Natural killer cell treated with Interleukin-12 subunit alpha and Interleukin-12 subunit beta and Interleukin-15 and Interleukin-18, amount 100 ng/mL, for 72 hours (primary cell): ENCODE data around the gene NFX1. TPM values are rescaled to one million over a fixed set of nuclear protein-coding genes. Genes with fewer than 3 reads are reported as not detected.

Source experiments
- ATAC-seq, 2 donors: fragments of 150-1000 bp; cut with Tn5 transposase in 1 of 2; sonication (Bioruptor Pico), chemical (Tn5 transposase) in 1 of 2; 2 replicates each; pipeline ENCODE4 v1.10.0; 2021
- DNase-seq: peaks from one replicate; pipeline ENCODE4 v3.0.0; 2022; ENCODE audit warnings: low spot score
- H3K27ac Mint-ChIP-seq, 2 donors: 1 replicate in 1 of 2; 2 replicates in 1 of 2; pipeline ENCODE4 v1.8.0; 2022; ENCODE audit warnings: mixed read lengths in 2 of 2, mild to moderate bottlenecking in 1 of 2, moderate library complexity in 1 of 2
- H3K27me3 Mint-ChIP-seq, 2 donors: 1 replicate in 1 of 2; 2 replicates in 1 of 2; pipeline ENCODE4 v1.8.0; 2022; ENCODE audit warnings: mixed read lengths in 2 of 2
- H3K36me3 Mint-ChIP-seq: one replicate; pipeline ENCODE4 v1.8.0; 2022; ENCODE audit warnings: mixed read lengths
- H3K4me1 Mint-ChIP-seq, 2 donors: 1 replicate in 1 of 2; 2 replicates in 1 of 2; pipeline ENCODE4 v1.8.0; 2022; ENCODE audit warnings: low read depth in 2 of 2, mixed read lengths in 2 of 2, mild to moderate bottlenecking in 1 of 2
- H3K4me3 Mint-ChIP-seq: one replicate; pipeline ENCODE4 v1.8.0; 2022; ENCODE audit warnings: mixed read lengths
- H3K9me3 Mint-ChIP-seq: 2 replicates; pipeline ENCODE4 v1.8.0; 2022; ENCODE audit warnings: mixed read lengths
- total RNA-seq, 2 donors: library from RNA; stranded (reverse); gene quantifications; one replicate each; pipeline ENCODE4 v1.2.3, GENCODE V29; 2022

NFX1 gene
- total RNA-seq, 2 donors from 2014 or later, result 41.6 to 57.9 TPM

- Mint-ChIP-seq H3K27me3 (no peaks in the 10 kb centered on the region), H3K36me3 (peaks cover 43% of the 10 kb centered on the region), H3K4me3 (no peak overlapping the region), H3K27ac (no peak overlapping the region), H3K9me3 (no peaks in the 10 kb centered on the region), H3K4me1 (peaks cover 0 to 5% of the 10 kb centered on the region in 2 donors)
- ATAC-seq (no peak), DNase-seq (no peak)
Observed at GRCh38 chr9:33256236-33256635, 34.1 kb upstream of the NFX1 start.

GRCh38 chr9:33257276-33257675 is 33.0 kb upstream of the NFX1 start:
- no peaks in the 10 kb centered on the region for H3K9me3 Mint-ChIP-seq
- ATAC-seq, result no peak
- H3K27me3 Mint-ChIP-seq, result no peaks in the 10 kb centered on the region
- H3K4me3 Mint-ChIP-seq, result no peak overlapping the region
- H3K36me3 Mint-ChIP-seq, result peaks cover 43% of the 10 kb centered on the region
- H3K4me1 Mint-ChIP-seq, result peaks cover 0 to 5% of the 10 kb centered on the region in 2 donors
- no peak overlapping the region for H3K27ac Mint-ChIP-seq
- DNase-seq, result no peak

DNA sequence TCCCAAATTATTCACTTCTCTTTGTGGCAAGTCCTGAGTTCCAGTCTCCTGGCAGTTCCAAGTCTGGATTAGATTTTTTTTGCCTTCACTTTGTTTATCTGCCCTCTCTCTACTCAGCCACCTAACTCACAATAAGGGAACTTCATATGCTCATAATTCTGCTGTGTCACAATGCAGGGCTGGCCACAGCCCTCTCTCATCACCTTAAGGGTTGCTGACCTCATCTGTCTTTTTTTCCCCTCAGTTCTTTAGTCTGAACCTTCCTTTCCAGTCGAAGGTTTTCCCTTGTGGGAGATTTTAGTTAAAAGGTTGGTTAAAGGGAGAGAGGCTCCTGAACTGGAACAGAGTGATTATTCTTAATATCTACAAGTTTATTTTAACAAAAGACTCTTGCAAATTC is 29.9 kb upstream of the NFX1 start:
- ATAC-seq (no peak), DNase-seq (no peak)
- Mint-ChIP-seq H3K9me3 (no peaks in the 10 kb centered on the region), H3K4me1 (peaks cover 20 to 25% of the 10 kb centered on the region in 2 donors), H3K27me3 (no peaks in the 10 kb centered on the region), H3K27ac (no peak overlapping the region), H3K36me3 (peaks cover 52% of the 10 kb centered on the region), H3K4me3 (no peak overlapping the region)

- Mint-ChIP-seq H3K4me1 (peaks cover 37 to 46% of the 10 kb centered on the region in 2 donors), H3K27ac (peak overlapping the region; percentile 95 to 98), H3K4me3 (peak overlapping the region; percentile 99), H3K36me3 (peaks cover 51% of the 10 kb centered on the region), H3K27me3 (no peaks in the 10 kb centered on the region), H3K9me3 (no peaks in the 10 kb centered on the region)
- DNase-seq (no peak), ATAC-seq (no peak)
Observed at GRCh38 chr9:33263131-33264002, 26.9 kb upstream of the NFX1 start.

DNA sequence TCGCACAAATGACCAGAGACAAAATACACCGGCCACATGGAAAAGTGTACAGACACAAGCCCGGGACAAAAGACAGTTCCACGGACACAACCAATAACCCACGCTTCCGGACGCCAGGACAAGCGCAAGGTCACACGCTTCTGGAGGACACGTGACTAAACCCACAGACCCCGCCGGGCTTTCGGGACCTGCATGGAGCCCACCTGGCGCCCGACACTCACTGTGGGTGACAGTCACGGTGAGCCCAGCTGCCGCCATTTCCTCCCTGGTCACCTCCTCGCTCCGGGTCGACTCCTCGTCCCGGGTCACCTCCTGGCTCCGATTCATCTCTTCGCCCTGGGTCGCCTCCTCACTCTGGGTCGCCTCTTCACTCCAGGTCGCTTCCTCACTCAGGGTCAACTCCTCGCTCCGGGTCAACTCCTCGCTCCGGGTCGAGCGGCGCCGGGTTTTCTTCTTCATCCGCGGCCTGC is 26.3 kb upstream of the NFX1 start:
- peak; percentile 70 for DNase-seq
- Mint-ChIP-seq H3K36me3 (peaks cover 45% of the 10 kb centered on the region), H3K27ac (peak overlapping the region; percentile 95 to 98), H3K4me1 (peaks cover 37 to 46% of the 10 kb centered on the region in 2 donors), H3K9me3 (no peaks in the 10 kb centered on the region), H3K27me3 (no peaks in the 10 kb centered on the region), H3K4me3 (peak overlapping the region; percentile 99)
- peak; percentile 0 to 24 for ATAC-seq

- no peaks in the 10 kb centered on the region for H3K9me3 Mint-ChIP-seq
- H3K4me3 Mint-ChIP-seq, result peak within 1 kb of the TSS; percentile 99
- H3K36me3 Mint-ChIP-seq, result peaks cover 42% of the 10 kb centered on the region
- ATAC-seq (peak; percentile 97 to 98), DNase-seq (peak; percentile 99)
- peaks cover 37 to 46% of the 10 kb centered on the region in 2 donors for H3K4me1 Mint-ChIP-seq
- no peaks in the 10 kb centered on the region for H3K27me3 Mint-ChIP-seq
- peak within 1 kb of the TSS; percentile 95 to 98 for H3K27ac Mint-ChIP-seq
Observed at GRCh38 chr9:33264473-33265177, 25.7 kb upstream of the NFX1 start, which contains the start of the genes BAG1 and CHMP5. TSS of gene BAG1 (minus strand) at chr9:33264708. TSS of gene CHMP5 (plus strand) at chr9:33265049. CDS start at chr9:33265079, 30 bp downstream.

GRCh38 chr9:33265211-33265865 is 25.0 kb upstream of the NFX1 start:
- H3K36me3 Mint-ChIP-seq, result peaks cover 35% of the 10 kb centered on the region
- H3K4me3 Mint-ChIP-seq, result peak overlapping the region; percentile 99
- DNase-seq (no peak), ATAC-seq (no peak)
- peak overlapping the region; percentile 95 to 98 for H3K27ac Mint-ChIP-seq
- peaks cover 37 to 44% of the 10 kb centered on the region in 2 donors for H3K4me1 Mint-ChIP-seq
- H3K27me3 Mint-ChIP-seq, result no peaks in the 10 kb centered on the region
- H3K9me3 Mint-ChIP-seq, result no peaks in the 10 kb centered on the region

DNA sequence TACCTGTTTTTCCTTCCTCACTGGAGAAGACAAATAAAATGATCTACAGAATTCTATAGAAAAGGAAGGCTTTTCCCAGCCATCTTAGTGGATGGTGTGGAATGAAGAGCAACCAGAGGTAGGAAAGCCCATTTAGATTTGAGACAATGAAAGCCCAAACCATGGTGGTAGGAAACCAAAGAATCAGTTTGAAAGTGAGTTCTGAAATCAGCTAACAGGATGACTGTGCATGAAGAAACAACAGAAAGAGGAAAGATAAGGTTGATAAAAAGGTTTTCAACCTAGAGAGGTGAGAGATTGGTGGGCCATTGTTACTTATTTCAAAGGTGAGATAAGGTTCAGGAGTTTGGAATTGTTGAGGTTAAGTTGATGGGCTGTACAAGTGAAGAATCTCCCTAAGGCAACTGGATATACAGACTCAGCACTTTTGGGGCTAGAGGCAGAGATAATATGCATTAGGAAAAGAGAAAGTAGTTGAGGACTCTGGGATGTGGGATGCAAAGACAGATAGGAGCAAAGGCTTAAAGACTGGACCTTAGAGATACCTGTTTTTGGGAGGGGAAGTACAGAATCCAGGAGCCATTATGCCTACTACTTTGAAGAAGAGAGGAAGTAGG is 23.1 kb upstream of the NFX1 start:
- Mint-ChIP-seq H3K27me3 (no peaks in the 10 kb centered on the region), H3K27ac (peak overlapping the region; percentile 95 to 98), H3K4me1 (peaks cover 37 to 41% of the 10 kb centered on the region in 2 donors), H3K4me3 (peak overlapping the region; percentile 99), H3K9me3 (no peaks in the 10 kb centered on the region), H3K36me3 (peaks cover 37% of the 10 kb centered on the region)
- ATAC-seq (no peak), DNase-seq (no peak)

- H3K4me1 Mint-ChIP-seq, result peaks cover 22 to 23% of the 10 kb centered on the region in 2 donors
Observed at GRCh38 chr9:33270146-33270545, 20.2 kb upstream of the NFX1 start.

DNA sequence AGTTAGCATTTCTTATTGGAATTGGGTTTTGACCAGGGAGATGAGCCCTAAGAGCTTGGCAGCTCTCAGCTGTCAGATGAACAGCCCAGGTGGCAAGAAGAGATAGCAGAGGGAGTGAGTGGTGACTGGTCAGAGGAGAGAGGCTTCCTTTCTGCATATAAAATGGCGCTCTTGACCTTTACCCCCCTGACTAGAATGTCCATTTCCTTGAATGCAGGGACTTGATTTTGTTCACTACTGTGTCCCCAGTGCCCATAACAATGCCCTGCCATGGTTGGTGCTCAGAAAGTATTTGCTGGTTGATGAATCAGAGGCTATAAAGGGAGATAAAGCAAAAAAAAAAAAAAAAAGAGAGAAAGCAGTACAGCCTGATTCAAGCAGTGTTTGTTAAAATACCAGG is 18.3 kb upstream of the NFX1 start:
- Mint-ChIP-seq H3K27me3 (no peaks in the 10 kb centered on the region), H3K4me1 (peaks cover 5 to 7% of the 10 kb centered on the region in 2 donors), H3K4me3 (no peak overlapping the region), H3K27ac (peak overlapping the region; percentile 12 to 17), H3K36me3 (peaks cover 30% of the 10 kb centered on the region), H3K9me3 (no peaks in the 10 kb centered on the region)
- ATAC-seq (no peak), DNase-seq (no peak)

More at GRCh38 chr9:33270146-33270545, 20.2 kb upstream of the NFX1 start:
- Mint-ChIP-seq H3K4me3 (no peak overlapping the region), H3K27ac (no peak overlapping the region), H3K27me3 (no peaks in the 10 kb centered on the region), H3K36me3 (peaks cover 30% of the 10 kb centered on the region), H3K9me3 (no peaks in the 10 kb centered on the region)
- ATAC-seq, result no peak
- no peak for DNase-seq

DNA sequence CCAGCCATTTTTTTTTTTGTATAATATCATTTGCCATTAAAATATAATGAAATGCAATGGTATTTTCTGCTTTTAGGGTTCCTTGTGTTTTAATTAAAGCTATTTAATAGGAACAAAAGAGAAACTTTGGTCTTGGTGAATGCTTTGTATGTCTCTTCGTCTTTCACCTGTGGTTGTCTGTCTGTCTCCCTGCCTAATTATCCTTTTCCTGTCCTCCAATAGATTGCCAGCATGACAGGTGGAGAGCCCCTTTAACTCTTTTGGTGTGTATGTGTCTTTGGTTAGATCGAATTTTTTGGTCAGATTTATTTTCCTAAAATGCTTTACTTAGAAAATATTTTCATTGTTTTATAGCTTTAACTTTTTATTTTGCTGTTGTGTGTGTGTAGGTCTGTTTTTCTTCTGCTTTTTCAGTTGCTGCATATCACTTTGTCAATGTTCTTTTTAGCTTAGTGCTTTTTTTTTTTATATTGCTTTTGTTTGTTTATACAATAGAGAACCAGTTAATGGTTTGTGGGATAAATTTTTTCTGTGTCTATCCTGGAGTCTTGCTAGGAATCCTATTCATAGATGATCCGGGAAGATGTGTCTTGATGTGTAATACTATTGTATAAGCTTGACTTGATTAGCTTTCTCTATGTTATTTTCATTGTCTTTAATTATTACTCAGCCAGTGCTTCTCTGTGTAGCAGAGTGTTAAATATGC is 16.9 kb upstream of the NFX1 start:
- Mint-ChIP-seq H3K27me3 (no peaks in the 10 kb centered on the region), H3K4me3 (no peak overlapping the region), H3K36me3 (peaks cover 39% of the 10 kb centered on the region), H3K9me3 (no peaks in the 10 kb centered on the region), H3K27ac (peak overlapping the region in 1 of 2 donors; percentile 32), H3K4me1 (peaks cover 10 to 11% of the 10 kb centered on the region in 2 donors)
- ATAC-seq, result no peak
- DNase-seq, result no peak

DNA sequence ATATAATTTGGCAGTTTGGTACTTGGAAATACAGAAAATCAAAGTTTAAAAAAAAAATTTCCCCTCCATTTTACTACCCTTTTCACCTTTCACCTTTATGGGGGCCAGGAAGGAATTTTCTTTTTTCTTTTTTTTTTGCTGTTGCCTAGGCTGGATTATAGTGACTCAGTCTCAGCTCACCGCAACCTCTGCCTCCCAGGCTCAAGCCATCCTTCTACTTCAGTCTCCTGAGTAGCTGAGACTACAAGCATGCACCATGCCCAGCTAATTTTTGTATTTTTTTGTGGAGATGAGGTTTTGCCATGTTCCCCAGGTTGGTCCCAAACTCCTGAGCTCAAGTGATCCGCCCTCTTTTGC is 16.4 kb upstream of the NFX1 start:
- Mint-ChIP-seq H3K4me1 (peaks cover 10 to 11% of the 10 kb centered on the region in 2 donors), H3K36me3 (peaks cover 41% of the 10 kb centered on the region), H3K4me3 (no peak overlapping the region), H3K27me3 (no peaks in the 10 kb centered on the region), H3K27ac (no peak overlapping the region), H3K9me3 (no peaks in the 10 kb centered on the region)
- no peak for ATAC-seq
- DNase-seq, result no peak

GRCh38 chr9:33277484-33277883 is 12.8 kb upstream of the NFX1 start:
- peaks cover 39% of the 10 kb centered on the region for H3K36me3 Mint-ChIP-seq
- DNase-seq, result no peak
- no peak overlapping the region for H3K4me3 Mint-ChIP-seq
- no peaks in the 10 kb centered on the region for H3K27me3 Mint-ChIP-seq
- no peaks in the 10 kb centered on the region for H3K9me3 Mint-ChIP-seq
- no peak for ATAC-seq
- peak overlapping the region in 1 of 2 donors; percentile 27 for H3K27ac Mint-ChIP-seq
- H3K4me1 Mint-ChIP-seq, result peaks cover 10 to 11% of the 10 kb centered on the region in 2 donors
